IMR-90 (cell line): ENCODE data around the gene ARMC9. TPM values are rescaled to one million over a fixed set of nuclear protein-coding genes. Genes with fewer than 3 reads are reported as not detected.

Experiments used
- ATAC-seq: fragments of 200-7000 bp; cut with Tn5 transposase; 2 replicates; pipeline ENCODE4 v1.9.1; 2020; ENCODE audit warnings: low read depth, mild to moderate bottlenecking, moderate library complexity
- BruUV-seq: library from RNA; stranded (reverse); fragments of 400-500 nt; replicated peaks from 2 replicates; lab custom pipeline; 2021; lab: Mats Ljungman, UMichigan
- CTCF ChIA-PET: fragments of 300-600 bp; formaldehyde crosslinking; extraction: SDS; loops from one replicate; lab custom pipeline; 2021; ENCODE audit warnings: antibody characterized with exemption; lab: Yijun Ruan, JAX
- POLR2A ChIA-PET: fragments of 300-600 bp; sonication (Branson Sonifier 250); formaldehyde crosslinking; loops from one replicate; lab custom pipeline; 2022; ENCODE audit warnings: antibody characterized with exemption; ENCODE audit not compliant: unreplicated experiment; lab: Charles Lee
- DNase-seq: peaks from one replicate; pipeline ENCODE4 v3.0.0; 2013
- H2AFZ ChIP-seq: replicated peaks from 2 replicates; pipeline ENCODE3; 2013; ENCODE audit warnings: low read length, mild to moderate bottlenecking; ENCODE audit not compliant: poor library complexity
- H2AK5ac ChIP-seq: 2 replicates; pipeline ENCODE4 v1.6.1; 2013; ENCODE audit warnings: low read depth, low read length, inconsistent platforms
- H2AK9ac ChIP-seq: replicated peaks from 2 replicates; pipeline ENCODE3; 2013; ENCODE audit warnings: mild to moderate bottlenecking, low read depth, low read length, moderate library complexity; ENCODE audit not compliant: poor library complexity
- H2BK120ac ChIP-seq: 2 replicates; pipeline ENCODE4 v1.6.1; 2013; ENCODE audit warnings: low read depth, low read length, inconsistent platforms
- H2BK15ac ChIP-seq: 3 replicates; pipeline ENCODE4 v1.6.1; 2013; ENCODE audit warnings: low read depth, low read length, inconsistent platforms
- H2BK20ac ChIP-seq: 2 replicates; pipeline ENCODE4 v1.6.1; 2013; ENCODE audit warnings: low read depth, mild to moderate bottlenecking, inconsistent platforms, low read length, moderate library complexity
- H2BK5ac ChIP-seq: 2 replicates; pipeline ENCODE4 v1.6.1; 2013; ENCODE audit warnings: mild to moderate bottlenecking, low read depth, low read length, inconsistent platforms; ENCODE audit not compliant: poor library complexity, severe bottlenecking
- H3K14ac ChIP-seq: replicated peaks from 2 replicates; pipeline ENCODE4 v1.6.1; 2013; ENCODE audit warnings: low read depth, low read length, inconsistent platforms
- H3K18ac ChIP-seq: 2 replicates; pipeline ENCODE4 v1.6.1; 2013; ENCODE audit warnings: low read depth, low read length, control low read depth
- H3K23ac ChIP-seq: 2 replicates; pipeline ENCODE4 v1.6.1; 2013; ENCODE audit warnings: low read depth, low read length, inconsistent platforms
- H3K27ac ChIP-seq: 2 replicates; pipeline ENCODE4 v1.5.1; 2013; ENCODE audit warnings: mild to moderate bottlenecking, control low read depth, low read length; ENCODE audit not compliant: insufficient read depth
- H3K27me3 ChIP-seq: 2 replicates; pipeline ENCODE4 v1.6.1; 2013; ENCODE audit warnings: low read length; ENCODE audit not compliant: control insufficient read depth, insufficient read depth
- H3K36me3 ChIP-seq: 2 replicates; pipeline ENCODE4 v1.6.1; 2013; ENCODE audit warnings: low read length, mixed read lengths; ENCODE audit not compliant: control insufficient read depth, insufficient read depth
- H3K4ac ChIP-seq: 2 replicates; pipeline ENCODE4 v1.6.1; 2013; ENCODE audit warnings: low read depth, low read length, inconsistent platforms
- H3K4me1 ChIP-seq: 2 replicates; pipeline ENCODE4 v1.6.1; 2013; ENCODE audit warnings: low read length, mixed read lengths; ENCODE audit not compliant: control insufficient read depth, insufficient read depth
- H3K4me2 ChIP-seq: 2 replicates; pipeline ENCODE4 v1.6.1; 2013; ENCODE audit warnings: low read depth, mild to moderate bottlenecking, control low read depth, low read length, moderate library complexity
- H3K4me3 ChIP-seq: 2 replicates; pipeline ENCODE4 v1.5.1; 2013; ENCODE audit warnings: low read depth, mild to moderate bottlenecking, control low read depth, low read length, moderate library complexity; ENCODE audit not compliant: insufficient read depth
- H3K56ac ChIP-seq: 2 replicates; pipeline ENCODE4 v1.6.1; 2013; ENCODE audit warnings: low read length, inconsistent platforms; ENCODE audit not compliant: insufficient read depth; ENCODE audit errors: extremely low read depth
- H3K79me1 ChIP-seq, 2 experiments: 2 replicates each; pipeline ENCODE4 v1.6.1; 2013; ENCODE audit warnings: low read length in 2 of 2, inconsistent platforms in 1 of 2, low read depth in 1 of 2
- H3K9ac ChIP-seq: 2 replicates; pipeline ENCODE4 v1.6.1; 2013; ENCODE audit warnings: low read depth, low read length, control low read depth
- H3K9me1 ChIP-seq: 2 replicates; pipeline ENCODE4 v1.6.1; 2013; ENCODE audit warnings: low read length, inconsistent platforms; ENCODE audit not compliant: insufficient read depth
- H3K9me3 ChIP-seq: 2 replicates; pipeline ENCODE4 v1.6.1; 2013; ENCODE audit warnings: low read length; ENCODE audit not compliant: control insufficient read depth, insufficient read depth
- H4K20me1 ChIP-seq: 2 replicates; pipeline ENCODE4 v1.6.1; 2013; ENCODE audit warnings: low read length, inconsistent platforms; ENCODE audit not compliant: insufficient read depth
- H4K5ac ChIP-seq: 2 replicates; pipeline ENCODE4 v1.6.1; 2013; ENCODE audit warnings: mild to moderate bottlenecking, low read depth, low read length, control low read depth
- H4K8ac ChIP-seq, 2 experiments: 2 replicates each; pipeline ENCODE4 v1.6.1; 2013; ENCODE audit warnings: low read depth in 2 of 2, low read length in 2 of 2, control low read depth in 1 of 2, inconsistent platforms in 1 of 2
- H4K91ac ChIP-seq: 2 replicates; pipeline ENCODE4 v1.6.1; 2013; ENCODE audit warnings: low read depth, low read length, inconsistent platforms; ENCODE audit not compliant: insufficient read depth
- BHLHE40 ChIP-seq: fragments of 150-350 bp; IDR thresholded peaks from 2 replicates; pipeline ENCODE4 v1.6.1; 2016; ENCODE audit warnings: mild to moderate bottlenecking, low read depth, low read length
- CEBPB ChIP-seq: IDR thresholded peaks from 2 replicates; pipeline ENCODE4 v1.6.1; 2012; ENCODE audit warnings: low read depth, low read length, improper control_type of control experiment
- FOS ChIP-seq: fragments of 150-350 bp; IDR thresholded peaks from 2 replicates; pipeline ENCODE4 v1.6.1; 2016; ENCODE audit warnings: low read depth, low read length
- NFE2L2 ChIP-seq: fragments of 150-350 bp; IDR thresholded peaks from 2 replicates; pipeline ENCODE4 v1.6.1; 2016; ENCODE audit warnings: low read depth, mild to moderate bottlenecking, low read length
- RCOR1 ChIP-seq: IDR thresholded peaks from 2 replicates; pipeline ENCODE4 v1.6.1; 2012; ENCODE audit warnings: mild to moderate bottlenecking, low read length, improper control_type of control experiment; ENCODE audit not compliant: insufficient replicate concordance
- SMC3 ChIP-seq: fragments of 150-350 bp; IDR thresholded peaks from 2 replicates; pipeline ENCODE4 v1.6.1; 2016; ENCODE audit warnings: low read depth, mild to moderate bottlenecking, antibody characterized with exemption, low read length, moderate library complexity
- WGBS, 2 experiments: methylation state at CpG; one replicate each; pipeline versions ENCODE4 v1.1.5 to v1.1.7; 2013; ENCODE audit warnings: missing lambda C conversion rate in 2 of 2; ENCODE audit not compliant: insufficient read length in 1 of 2; ENCODE audit errors: extremely low coverage in 2 of 2; 5-methylcytosine and 5-hydroxymethylcytosine counted together
- dilution Hi-C: fragments of 300-500 bp; cut with HindIII; formaldehyde crosslinking; loops from one replicate; pipeline ENCODE4 v1.14.3; 2018; ENCODE audit warnings: low sequenced_read_pairs; ENCODE audit not compliant: unreplicated experiment
- in situ Hi-C: fragments of 300-500 bp; cut with MboI; formaldehyde crosslinking; loops from 3 replicates; pipeline ENCODE4 v1.14.3; 2019; ENCODE audit warnings: low sequenced_read_pairs, inconsistent platforms, mixed read lengths
- intact Hi-C: fragments of 100-400 bp; cut with micrococcal nuclease; formaldehyde crosslinking; loops from 2 replicates; pipeline ENCODE4 v1.10.0; 2022
- polyA plus RNA-seq, 3 experiments: library from polyadenylated mRNA; depleted of rRNA; stranded (reverse); fragments of >200 nt; gene quantifications; 2 replicates each; pipeline ENCODE4 v1.2.3, GENCODE V29; 2012; ENCODE audit warnings: low replicate concordance in 1 of 3
- total RNA-seq: library from RNA; depleted of rRNA; stranded (reverse); fragments of >200 nt; gene quantifications from 2 replicates; pipeline ENCODE4 v1.2.3, GENCODE V29; 2012

The ARMC9 gene
- total and polyA plus RNA-seq, 2 of the 4 experiments (the other 2 are of a cell fraction), result 36.0 to 46.6 TPM

DNA sequence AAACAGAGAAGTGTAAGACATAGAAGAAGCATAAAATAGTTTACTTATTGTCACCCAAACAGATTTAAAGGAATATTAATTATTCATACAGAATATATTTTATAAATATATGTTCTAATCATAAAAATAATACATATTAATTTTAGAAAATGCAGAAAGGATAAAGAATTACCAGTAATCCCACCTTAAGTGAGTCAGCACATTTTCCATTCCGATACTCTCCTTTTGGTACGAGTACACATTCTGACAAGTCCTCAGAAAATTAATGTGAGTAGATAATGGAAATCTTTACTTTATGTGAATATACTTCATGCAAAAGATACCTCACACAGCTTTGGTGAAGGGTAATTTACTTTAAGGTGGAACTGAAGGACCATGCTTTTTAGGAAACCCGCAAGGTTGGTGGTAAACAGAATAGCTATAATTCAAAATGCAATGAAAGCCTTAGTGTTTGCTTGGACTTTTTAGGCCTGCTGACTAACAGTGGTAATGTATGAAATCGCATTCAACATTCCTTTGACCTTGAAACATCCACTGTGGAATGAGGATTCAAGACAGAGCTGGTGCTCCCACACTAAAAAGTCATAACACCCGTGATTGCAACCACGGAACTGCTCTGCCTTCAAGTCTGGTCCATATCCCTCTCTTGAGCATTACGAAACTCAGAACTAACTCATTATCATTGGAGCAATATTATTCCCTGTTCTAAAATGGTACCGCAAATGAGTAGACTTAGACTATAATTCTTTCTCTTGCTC is 45.5 kb upstream of the ARMC9 start:
- POLR2A ChIA-PET, result no interaction called here

More for the DNA sequence above, 45.5 kb upstream of the ARMC9 start:
- no peak overlapping the region; the same call in 1 of the 2 replicates for H4K91ac ChIP-seq
- ATAC-seq (peak; percentile 90), DNase-seq (peak; percentile 86)
- no peaks in the 10 kb centered on the region for H3K27me3 ChIP-seq
- H3K18ac ChIP-seq, result peak overlapping the region; percentile 57; the same call in 1 of the 2 replicates
- H2BK20ac ChIP-seq, result 0 out of 2 replicates have a peak overlapping the region, but pooled peaks have one; percentile 39
- H3K79me1 ChIP-seq, result peaks cover 7 to 20% of the 10 kb centered on the region in 2 experiments; a peak in 3 of 4 replicates
- H3K36me3 ChIP-seq, result peaks cover 9% of the 10 kb centered on the region
- BruUV-seq, result no TSS peak
- 0 out of 2 replicates have a peak overlapping the region, but pooled peaks have one; percentile 1 for H3K23ac ChIP-seq
- H2BK15ac ChIP-seq, result peak overlapping the region; percentile 0; the same call in 1 of the 3 replicates
- no peak overlapping the region for H3K56ac ChIP-seq
- no peak overlapping the region for H3K9ac ChIP-seq
- 0 out of 2 replicates have a peak, but pooled peaks cover 4% of the 10 kb centered on the region for H3K9me1 ChIP-seq
- H2BK120ac ChIP-seq, result peak overlapping the region; percentile 65; the same call in 1 of the 2 replicates
- no peak overlapping the region for H4K5ac ChIP-seq
- H3K14ac ChIP-seq, result 0 out of 2 replicates have a peak overlapping the region, but pooled peaks have one; percentile 1
- peak overlapping the region; percentile 79 for H2BK5ac ChIP-seq
- dilution Hi-C loops (no loop called here), in situ Hi-C loops (no loop called here), intact Hi-C loops (no loop called here)
- no peak overlapping the region for H2AFZ ChIP-seq
- CTCF ChIA-PET, result interaction anchor here (0.6 to 0.7 kb wide), 2 partner anchors 12 to 41 kb away, joined by 3 to 4 read pairs; no protein-coding TSS in a partner anchor
- TF ChIP-seq FOS, result no peak
- TF ChIP-seq BHLHE40, result 0 out of 2 replicates have a peak, but pooled peaks have one; percentile 19
- TF ChIP-seq SMC3, result no peak
- peak; percentile 55; the same call in 1 of the 2 replicates for TF ChIP-seq CEBPB
- no peak for TF ChIP-seq RCOR1
- TF ChIP-seq NFE2L2, result peak; percentile 59
- peaks cover 2% of the 10 kb centered on the region; the same call in 1 of the 2 replicates for H3K4me1 ChIP-seq
- no peaks in the 10 kb centered on the region for H4K20me1 ChIP-seq
- H4K8ac ChIP-seq, result peak overlapping the region in 1 of 2 experiments; percentile 67; a peak in 2 of 4 replicates
- WGBS, 2 experiments, result no CpG with 5 or more reads among the region's 8 CpGs
- H3K27ac ChIP-seq, result peak overlapping the region; percentile 47; the same call in 1 of the 2 replicates
- peak overlapping the region; percentile 39; the same call in 1 of the 2 replicates for H3K4ac ChIP-seq
- no peak overlapping the region for H2AK5ac ChIP-seq
- no peak overlapping the region for H2AK9ac ChIP-seq
- no peaks in the 10 kb centered on the region for H3K9me3 ChIP-seq
- H3K4me3 ChIP-seq, result no peak overlapping the region
- H3K4me2 ChIP-seq, result peak overlapping the region; percentile 17; the same call in 1 of the 2 replicates
